Fibroblast of peridontal ligament (primary cell): ENCODE data around the gene GPHA2.

Experiments used
- DNase-seq: peaks from one replicate; pipeline ENCODE4 v3.0.0-alpha.2; 2010; ENCODE audit errors: extremely low read depth

GPHA2 gene

GRCh38 chr11:64930340-64930739, 5.4 kb downstream of the GPHA2 start:
- no peak for DNase-seq

- no peak for DNase-seq
Measured at GRCh38 chr11:64929625-64930024, 6.1 kb downstream of the GPHA2 start.

- no peak for DNase-seq
Measured at GRCh38 chr11:64928957-64929356, 6.7 kb downstream of the GPHA2 start.

GRCh38 chr11:64926689-64927088, 9.0 kb downstream of the GPHA2 start:
- no peak for DNase-seq

- no peak for DNase-seq
Measured at GRCh38 chr11:64925536-64926436, 9.9 kb downstream of the GPHA2 start.

- DNase-seq = no peak
Measured at GRCh38 chr11:64924910-64925284, 10.8 kb downstream of the GPHA2 start.

- peak; percentile 90 for DNase-seq
Measured at GRCh38 chr11:64923944-64924909, 11.5 kb downstream of the GPHA2 start, which contains the start of gene PPP2R5B. PPP2R5B (plus strand) TSS chr11:64924689; CDS start chr11:64925735, 1,046 bp downstream.

- no peak for DNase-seq
Measured at GRCh38 chr11:64923151-64923661, 12.5 kb downstream of the GPHA2 start.

GRCh38 chr11:64921384-64921783, 14.3 kb downstream of the GPHA2 start:
- DNase-seq = no peak

GRCh38 chr11:64920124-64920523, 15.6 kb downstream of the GPHA2 start:
- no peak for DNase-seq

- DNase-seq = no peak
Measured at GRCh38 chr11:64919627-64920026, 16.1 kb downstream of the GPHA2 start.

- peak; percentile 76 for DNase-seq
Measured at GRCh38 chr11:64918017-64918416, 17.7 kb downstream of the GPHA2 start.

- DNase-seq = no peak
Measured at GRCh38 chr11:64917663-64917995, 18.1 kb downstream of the GPHA2 start.

GRCh38 chr11:64916775-64917662, 18.7 kb downstream of the GPHA2 start, which contains the start of gene ATG2A:
ATG2A (minus strand) TSS chr11:64917209; CDS start chr11:64917135, 74 bp downstream.
- peak; percentile 99 for DNase-seq

GRCh38 chr11:64916040-64916774, 19.5 kb downstream of the GPHA2 start:
- DNase-seq = peak; percentile 35

GRCh38 chr11:64915376-64915887, 20.3 kb downstream of the GPHA2 start:
- no peak for DNase-seq

- no peak for DNase-seq
Measured at GRCh38 chr11:64914123-64914522, 21.6 kb downstream of the GPHA2 start.

GRCh38 chr11:64913171-64913727, 22.4 kb downstream of the GPHA2 start:
- no peak for DNase-seq

- no peak for DNase-seq
Measured at GRCh38 chr11:64911689-64912088, 24.0 kb downstream of the GPHA2 start.

GRCh38 chr11:64911142-64911541, 24.6 kb downstream of the GPHA2 start:
- DNase-seq = no peak
